GM12892 (cell line): ENCODE data around the gene TPO.

Experiments
- POLR2A ChIP-seq: IDR thresholded peaks from 2 replicates; pipeline ENCODE4 v1.6.1; 2011; ENCODE audit warnings: low read depth, low read length, control low read depth
- POLR2AphosphoS5 ChIP-seq: IDR thresholded peaks from 2 replicates; pipeline ENCODE4 v1.6.1; 2011; ENCODE audit warnings: low read depth, low read length, control low read depth

DNA sequence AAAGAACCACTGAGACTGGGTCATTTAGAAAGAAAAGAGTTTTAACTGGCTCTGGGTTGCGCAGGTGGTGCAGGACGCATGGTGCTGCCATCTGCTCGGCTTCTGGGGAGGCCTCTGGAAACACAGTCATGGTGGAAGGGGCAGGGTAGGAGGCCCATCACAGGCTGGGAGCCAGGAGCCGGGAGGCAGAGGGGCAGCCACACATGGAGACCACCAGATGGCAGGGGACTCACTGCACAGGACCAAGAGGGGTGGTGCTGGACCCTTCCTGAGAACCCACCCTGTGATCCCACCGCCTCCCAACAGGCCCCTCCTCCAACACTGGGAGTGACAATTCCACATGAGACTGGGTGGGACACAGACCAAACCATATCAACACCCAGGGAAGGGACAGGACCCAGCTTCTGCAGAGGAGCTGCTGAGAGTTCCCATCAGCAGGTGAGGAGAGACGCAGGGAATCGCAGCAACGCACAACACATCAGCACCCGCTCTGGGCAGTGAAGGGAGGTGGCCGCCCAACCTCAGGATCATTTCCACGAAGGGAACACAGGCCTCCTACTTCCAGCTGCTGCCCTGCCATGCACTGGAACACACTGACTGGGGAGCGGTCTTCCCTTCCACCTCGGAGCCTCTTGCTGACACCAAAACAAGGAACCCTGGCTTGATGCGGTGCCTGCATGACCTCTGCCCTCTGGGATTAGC is 130.7 kb downstream of the TPO start:
- no peak for TF ChIP-seq POLR2AphosphoS5
- no peak for TF ChIP-seq POLR2A
